ENCODE data around the gene NOSIP.

Gene NOSIP

DNA sequence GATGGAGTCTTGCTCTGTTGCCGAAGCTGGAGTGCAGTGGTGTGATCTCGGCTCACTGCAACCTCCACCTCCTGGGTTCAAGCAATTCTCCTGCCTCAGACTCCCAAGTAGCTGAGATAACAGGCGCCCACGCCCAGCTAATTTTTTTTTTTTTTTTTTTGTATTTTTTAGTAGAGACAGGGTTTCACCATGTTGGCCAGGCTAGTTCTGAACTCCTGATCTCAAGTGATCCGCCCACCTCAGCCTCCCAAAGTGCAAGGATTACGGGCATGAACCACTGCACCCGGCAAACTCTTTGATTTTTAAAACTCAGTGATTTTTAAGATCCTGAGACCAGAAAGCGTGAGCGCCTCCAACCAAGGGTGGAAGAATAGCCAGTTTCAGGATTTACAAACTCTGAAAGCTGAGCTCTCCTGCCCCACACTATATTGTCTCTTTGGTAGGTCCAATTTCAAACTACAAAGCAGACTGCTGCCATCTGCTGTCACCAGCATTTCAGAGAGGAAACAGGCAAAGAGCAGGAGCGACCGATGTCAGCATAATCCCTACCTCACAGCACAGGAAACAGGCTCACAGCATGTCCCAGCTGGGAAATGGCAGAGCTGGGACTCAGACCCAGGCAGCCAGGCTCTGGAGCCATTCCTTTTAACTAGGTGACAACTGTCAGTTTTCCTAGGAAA lies 9.2 kb downstream of the NOSIP start:
- TF ChIP-seq, protein P1, sequence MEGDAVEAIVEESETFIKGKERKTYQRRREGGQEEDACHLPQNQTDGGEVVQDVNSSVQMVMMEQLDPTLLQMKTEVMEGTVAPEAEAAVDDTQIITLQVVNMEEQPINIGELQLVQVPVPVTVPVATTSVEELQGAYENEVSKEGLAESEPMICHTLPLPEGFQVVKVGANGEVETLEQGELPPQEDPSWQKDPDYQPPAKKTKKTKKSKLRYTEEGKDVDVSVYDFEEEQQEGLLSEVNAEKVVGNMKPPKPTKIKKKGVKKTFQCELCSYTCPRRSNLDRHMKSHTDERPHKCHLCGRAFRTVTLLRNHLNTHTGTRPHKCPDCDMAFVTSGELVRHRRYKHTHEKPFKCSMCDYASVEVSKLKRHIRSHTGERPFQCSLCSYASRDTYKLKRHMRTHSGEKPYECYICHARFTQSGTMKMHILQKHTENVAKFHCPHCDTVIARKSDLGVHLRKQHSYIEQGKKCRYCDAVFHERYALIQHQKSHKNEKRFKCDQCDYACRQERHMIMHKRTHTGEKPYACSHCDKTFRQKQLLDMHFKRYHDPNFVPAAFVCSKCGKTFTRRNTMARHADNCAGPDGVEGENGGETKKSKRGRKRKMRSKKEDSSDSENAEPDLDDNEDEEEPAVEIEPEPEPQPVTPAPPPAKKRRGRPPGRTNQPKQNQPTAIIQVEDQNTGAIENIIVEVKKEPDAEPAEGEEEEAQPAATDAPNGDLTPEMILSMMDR (conservative IDR thresholded peaks at IDR 0.05; ENCODE audit: low read depth, low read length): no peak
- no peak overlapping the region for H3K4me3 ChIP-seq (ENCODE audit: low read depth, low read length)
- DNase-seq (ENCODE audit: low read depth): no peak

DNA sequence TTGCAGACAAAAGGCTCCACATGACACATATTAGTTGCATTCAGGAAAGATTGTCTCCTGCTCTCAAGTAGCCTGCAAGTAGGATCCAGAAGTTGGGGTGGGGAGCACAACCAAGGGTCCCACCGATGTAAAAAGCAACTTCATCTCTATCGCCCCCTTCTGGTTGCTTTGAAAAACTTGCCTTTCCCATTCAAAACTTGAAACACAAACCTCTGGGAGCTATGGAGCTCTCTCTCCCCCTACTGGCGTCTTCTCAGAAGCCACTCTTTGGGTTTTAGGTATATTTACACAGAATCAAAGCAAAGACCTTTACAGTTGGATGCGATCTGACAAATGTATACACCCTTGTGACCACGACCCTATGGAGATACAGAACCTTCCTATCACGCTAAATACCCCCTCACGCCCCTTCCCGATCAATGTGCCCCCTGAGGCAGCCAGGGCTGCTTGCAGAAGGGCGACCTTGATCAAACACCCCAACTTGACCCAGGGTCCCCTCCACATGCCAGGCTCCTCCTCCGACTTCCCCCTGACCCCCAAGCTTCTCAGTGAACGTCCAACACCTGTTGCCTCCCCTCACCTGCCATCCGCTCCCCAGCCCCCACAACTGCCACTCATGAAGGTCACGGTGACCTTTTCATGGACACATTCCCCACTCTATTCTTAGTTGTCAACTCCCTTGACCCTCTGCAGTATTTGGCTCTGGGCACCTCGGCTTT lies 10.1 kb downstream of the NOSIP start:
- peak; percentile 91 for DNase-seq (ENCODE audit: low read depth)
- H3K4me3 ChIP-seq (ENCODE audit: low read depth, low read length): no peak overlapping the region
- TF ChIP-seq, protein P1 (conservative IDR thresholded peaks at IDR 0.05; ENCODE audit: low read depth, low read length): peak; percentile 100

DNA sequence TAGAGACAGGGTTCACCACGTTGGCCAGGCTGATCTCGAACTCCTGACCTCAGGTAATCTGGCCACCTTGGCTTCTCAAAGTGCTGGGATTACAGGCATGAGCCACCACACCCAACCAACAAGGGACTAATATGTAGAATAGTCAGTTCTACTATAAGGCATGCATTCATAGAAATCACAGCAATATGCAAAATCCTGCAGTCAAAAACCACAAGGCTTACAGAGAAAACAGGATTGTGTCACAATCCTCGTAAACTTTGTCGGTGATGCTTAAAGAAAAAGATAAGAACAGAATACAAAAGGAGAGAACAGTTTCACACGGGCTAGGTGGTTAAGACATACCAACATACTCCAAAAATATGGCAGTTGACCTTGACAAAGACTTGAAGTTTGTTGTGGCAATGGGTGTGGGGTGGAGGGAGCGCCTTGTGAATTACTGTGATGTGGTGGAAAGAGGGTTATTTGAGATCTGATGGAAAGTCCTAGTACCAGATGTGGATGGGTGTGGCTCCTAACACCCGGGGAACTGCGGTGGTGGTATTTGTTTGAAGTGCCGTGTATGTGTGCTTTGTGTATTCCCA lies 12.4 kb downstream of the NOSIP start:
- no peak overlapping the region for H3K4me3 ChIP-seq (ENCODE audit: low read depth, low read length)
- TF ChIP-seq, protein P1 (conservative IDR thresholded peaks at IDR 0.05; ENCODE audit: low read depth, low read length): no peak
- DNase-seq (ENCODE audit: low read depth): peak; percentile 46

DNA sequence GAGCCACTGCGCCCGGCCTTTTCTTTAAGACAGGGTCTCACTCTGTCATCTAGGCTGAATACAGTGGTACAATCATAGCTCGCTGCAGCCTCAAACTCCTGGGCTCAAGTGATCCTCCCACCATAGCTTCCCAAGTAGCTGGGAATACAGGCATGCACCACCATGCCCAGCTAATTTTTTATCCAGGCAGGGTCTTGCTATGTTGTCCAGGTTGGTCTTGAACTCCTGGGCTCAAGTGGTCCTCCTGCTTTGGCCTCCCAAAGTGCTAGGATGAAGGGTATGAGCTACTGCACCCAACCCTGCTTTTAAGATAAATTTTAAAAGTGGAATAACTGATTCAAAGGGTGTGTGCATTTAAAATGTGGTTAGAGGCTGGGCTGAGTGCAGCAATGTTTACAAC lies 14.1 kb downstream of the NOSIP start:
- TF ChIP-seq, protein P1 (conservative IDR thresholded peaks at IDR 0.05; ENCODE audit: low read depth, low read length): no peak
- no peak overlapping the region for H3K4me3 ChIP-seq (ENCODE audit: low read depth, low read length)
- no peak for DNase-seq (ENCODE audit: low read depth)

DNA sequence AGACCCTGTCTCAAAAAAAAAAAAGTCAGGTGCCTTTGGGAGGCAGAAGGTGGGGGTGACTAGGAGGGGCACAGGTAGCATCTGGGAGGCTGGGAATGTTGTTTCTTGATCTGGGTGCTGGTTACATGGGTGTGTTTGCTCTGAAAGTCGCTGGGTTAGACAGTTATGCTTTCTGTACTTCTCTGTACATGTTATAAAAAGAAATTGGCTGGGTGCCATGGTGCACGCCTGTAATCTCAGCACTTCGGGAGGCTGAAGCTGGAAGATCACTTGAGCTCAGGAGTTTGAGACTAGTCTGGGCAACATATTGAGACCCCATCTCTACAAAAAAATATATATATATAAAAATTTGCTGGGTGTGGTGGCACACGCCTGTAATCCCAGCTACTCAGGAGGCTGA lies 15.1 kb downstream of the NOSIP start:
- no peak overlapping the region for H3K4me3 ChIP-seq (ENCODE audit: low read depth, low read length)
- TF ChIP-seq, protein P1 (conservative IDR thresholded peaks at IDR 0.05; ENCODE audit: low read depth, low read length): no peak
- DNase-seq (ENCODE audit: low read depth): peak; percentile 70

DNA sequence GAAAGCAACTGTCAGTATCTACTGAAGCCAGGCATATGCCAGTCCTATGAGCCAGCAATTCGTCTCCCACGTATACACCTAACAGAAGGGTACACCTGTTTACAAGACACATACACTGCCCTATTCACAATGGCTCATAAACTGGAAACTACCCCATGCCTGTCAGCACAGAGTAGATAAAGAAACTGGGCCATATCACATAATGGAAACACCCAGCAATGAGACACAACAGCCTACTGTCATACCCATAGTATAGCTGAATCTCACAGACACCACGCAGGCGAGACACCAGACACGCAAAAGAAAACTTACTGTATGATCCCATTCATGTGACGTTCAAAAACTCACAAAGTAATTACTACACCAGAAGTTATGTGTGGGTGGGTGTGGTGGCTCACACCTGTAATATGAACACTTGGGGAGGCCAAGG lies 15.7 kb downstream of the NOSIP start:
- DNase-seq (ENCODE audit: low read depth): no peak
- TF ChIP-seq, protein P1 (conservative IDR thresholded peaks at IDR 0.05; ENCODE audit: low read depth, low read length): no peak
- H3K4me3 ChIP-seq (ENCODE audit: low read depth, low read length): no peak overlapping the region
